ENCODE results near the gene SLC9A7.

DNA sequence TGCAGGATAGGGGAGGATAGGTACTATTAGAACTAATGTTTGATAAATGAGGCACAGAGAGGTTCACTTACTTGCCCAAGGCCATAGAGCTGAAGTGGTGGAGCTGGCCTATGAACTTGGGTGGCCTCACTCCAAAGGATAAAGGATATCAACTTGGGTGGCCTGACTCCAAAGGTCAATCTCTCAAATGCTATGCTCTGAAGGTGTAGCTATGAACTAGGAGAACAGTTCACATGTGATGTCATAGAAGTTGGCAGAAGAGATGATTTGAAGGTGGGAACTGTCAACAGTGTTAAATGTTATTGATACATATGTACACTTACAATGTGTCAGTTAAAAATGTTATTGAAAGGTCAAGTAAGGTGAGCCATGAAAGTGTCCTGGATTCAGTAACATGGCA lies 191.5 kb downstream of the SLC9A7 start:
- no peak for TF ChIP-seq CTCF (IDR thresholded peaks at IDR 0.05)
- TF ChIP-seq POLR2A (IDR thresholded peaks at IDR 0.05): no peak
- TF ChIP-seq POLR2AphosphoS5 (IDR thresholded peaks at IDR 0.05): no peak

Data from transverse colon (tissue), 4 donors.